ENCODE measurements around the gene SHISAL2A.
"Not testable (repeated sequence)": the region's sequence is repeated elsewhere in the genome, so short reads cannot be mapped to it uniquely, and the experiment has no call there.

GRCh38 chr1:52686261-52686751 lies 53.3 kb downstream of the SHISAL2A start:
- TF ChIP-seq, protein P1, sequence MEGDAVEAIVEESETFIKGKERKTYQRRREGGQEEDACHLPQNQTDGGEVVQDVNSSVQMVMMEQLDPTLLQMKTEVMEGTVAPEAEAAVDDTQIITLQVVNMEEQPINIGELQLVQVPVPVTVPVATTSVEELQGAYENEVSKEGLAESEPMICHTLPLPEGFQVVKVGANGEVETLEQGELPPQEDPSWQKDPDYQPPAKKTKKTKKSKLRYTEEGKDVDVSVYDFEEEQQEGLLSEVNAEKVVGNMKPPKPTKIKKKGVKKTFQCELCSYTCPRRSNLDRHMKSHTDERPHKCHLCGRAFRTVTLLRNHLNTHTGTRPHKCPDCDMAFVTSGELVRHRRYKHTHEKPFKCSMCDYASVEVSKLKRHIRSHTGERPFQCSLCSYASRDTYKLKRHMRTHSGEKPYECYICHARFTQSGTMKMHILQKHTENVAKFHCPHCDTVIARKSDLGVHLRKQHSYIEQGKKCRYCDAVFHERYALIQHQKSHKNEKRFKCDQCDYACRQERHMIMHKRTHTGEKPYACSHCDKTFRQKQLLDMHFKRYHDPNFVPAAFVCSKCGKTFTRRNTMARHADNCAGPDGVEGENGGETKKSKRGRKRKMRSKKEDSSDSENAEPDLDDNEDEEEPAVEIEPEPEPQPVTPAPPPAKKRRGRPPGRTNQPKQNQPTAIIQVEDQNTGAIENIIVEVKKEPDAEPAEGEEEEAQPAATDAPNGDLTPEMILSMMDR (IDR thresholded peaks at IDR 0.05; ENCODE audit: low read depth, low read length, poor library complexity, severe bottlenecking) = peak; percentile 63
- not testable (repeated sequence) for TF ChIP-seq EZH2phosphoT487 (IDR thresholded peaks at IDR 0.05; ENCODE audit: borderline replicate concordance, low read length)

Data from DOHH2 (cell line).